Measurements from ENCODE around the gene RBP3.

GRCh38 chr10:47339186-47339735 is 8.9 kb upstream of the RBP3 start:
- no peak for TF ChIP-seq CTCF (IDR thresholded peaks at IDR 0.05; ENCODE audit: low read depth, low read length, poor library complexity, severe bottlenecking)
- TF ChIP-seq EZH2phosphoT487 (IDR thresholded peaks at IDR 0.05; ENCODE audit: borderline replicate concordance, low read length), result no peak

Measured in DOHH2 (cell line).